Esophagus (tissue), 2 donors: Measurements from ENCODE around the gene RPS19. TPM values are rescaled to one million over a fixed set of nuclear protein-coding genes. Genes with fewer than 3 reads are reported as not detected.

Experiments used
- H3K27ac ChIP-seq, 2 donors: one replicate each; pipeline ENCODE4 v1.5.1; 2013; ENCODE audit warnings: low read depth in 2 of 2, mild to moderate bottlenecking in 2 of 2, inconsistent platforms in 1 of 2, low read length in 1 of 2, moderate library complexity in 1 of 2
- H3K27me3 ChIP-seq, 2 donors: one replicate each; pipeline ENCODE4 v1.6.1; 2013; ENCODE audit warnings: low read length in 2 of 2, control low read depth in 1 of 2, mild to moderate bottlenecking in 1 of 2; ENCODE audit not compliant: insufficient read depth in 2 of 2, control insufficient read depth in 1 of 2
- H3K36me3 ChIP-seq, 2 donors: one replicate each; pipeline ENCODE4 v1.6.1; 2013; ENCODE audit warnings: low read length in 1 of 2; ENCODE audit not compliant: control insufficient read depth in 2 of 2, insufficient read depth in 2 of 2
- H3K4me1 ChIP-seq, 2 donors: one replicate each; pipeline ENCODE4 v1.6.1; 2013; ENCODE audit warnings: low read length in 1 of 2; ENCODE audit not compliant: control insufficient read depth in 2 of 2, insufficient read depth in 2 of 2
- H3K4me3 ChIP-seq, 2 donors: one replicate each; pipeline ENCODE4 v1.5.1; 2013; ENCODE audit warnings: low read length in 2 of 2, mild to moderate bottlenecking in 2 of 2, low read depth in 1 of 2, moderate library complexity in 1 of 2
- H3K9me3 ChIP-seq, 2 donors: one replicate each; pipeline ENCODE4 v1.6.1; 2013; ENCODE audit warnings: mild to moderate bottlenecking in 2 of 2, low read depth in 1 of 2, low read length in 1 of 2, moderate library complexity in 1 of 2; ENCODE audit not compliant: control insufficient read depth in 2 of 2, insufficient read depth in 1 of 2
- WGBS, 2 donors: extraction: QIAGEN DNeasy Blood & Tissue Kit; methylation state at CpG; one replicate each; pipeline ENCODE4 v1.1.7; 2013; 5-methylcytosine and 5-hydroxymethylcytosine counted together
- polyA plus RNA-seq, 2 donors: library from polyadenylated mRNA; stranded (reverse); fragments of 200-250 nt; gene quantifications; one replicate each; pipeline ENCODE4 v1.2.3, GENCODE V29; 2013
- donor health status: healthy with polysubstance abuse.
- donor health status: Bipolar disorder and iron deficiency.

Gene RPS19
- polyA plus RNA-seq, 2 donors: 2,678 to 3,536 TPM

GRCh38 chr19:41853344-41853743, 6.7 kb upstream of the RPS19 start:
- Histone ChIP-seq H3K36me3 (no peaks in the 10 kb centered on the region), H3K9me3 (no peaks in the 10 kb centered on the region), H3K4me3 (no peak overlapping the region), H3K27ac (no peak overlapping the region), H3K27me3 (no peaks in the 10 kb centered on the region), H3K4me1 (no peaks in the 10 kb centered on the region)
- 43 to 65% methylated on average over 2 of the region's 2 CpGs for WGBS, 2 donors

GRCh38 chr19:41853768-41854167, 6.3 kb upstream of the RPS19 start:
- H3K9me3 ChIP-seq: no peaks in the 10 kb centered on the region
- 50 to 67% methylated on average over 2 of the region's 2 CpGs for WGBS, 2 donors
- no peak overlapping the region for H3K4me3 ChIP-seq
- no peak overlapping the region for H3K27ac ChIP-seq
- no peaks in the 10 kb centered on the region for H3K4me1 ChIP-seq
- no peaks in the 10 kb centered on the region for H3K36me3 ChIP-seq
- H3K27me3 ChIP-seq: no peaks in the 10 kb centered on the region

GRCh38 chr19:41859213-41859617, 840 bp upstream of the RPS19 start:
- Histone ChIP-seq H3K27me3 (no peaks in the 10 kb centered on the region), H3K9me3 (no peaks in the 10 kb centered on the region), H3K27ac (peak overlapping the region; percentile 63 to 89), H3K4me1 (peaks cover 12 to 14% of the 10 kb centered on the region in 2 donors), H3K36me3 (peaks cover 6 to 21% of the 10 kb centered on the region in 2 donors), H3K4me3 (peak overlapping the region in 1 of 2 donors; percentile 86)
- 2 to 4% methylated on average over 8 of the region's 8 CpGs for WGBS, 2 donors

GRCh38 chr19:41860419-41861115, 512 bp downstream of the RPS19 start:
- Histone ChIP-seq H3K9me3 (no peaks in the 10 kb centered on the region), H3K4me1 (peaks cover 12 to 14% of the 10 kb centered on the region in 2 donors), H3K4me3 (peak overlapping the region; percentile 86 to 98), H3K27ac (peak overlapping the region; percentile 89 to 97), H3K36me3 (peaks cover 9 to 29% of the 10 kb centered on the region in 2 donors), H3K27me3 (no peaks in the 10 kb centered on the region)
- WGBS, 2 donors: 1% methylated on average over 45 of the region's 45 CpGs

- H3K27me3 ChIP-seq: no peaks in the 10 kb centered on the region
- H3K27ac ChIP-seq: peak overlapping the region; percentile 89 to 97
- peaks cover 12 to 16% of the 10 kb centered on the region in 2 donors for H3K4me1 ChIP-seq
- no peaks in the 10 kb centered on the region for H3K9me3 ChIP-seq
- 26% methylated on average over 9 of the region's 9 CpGs for WGBS, 2 donors
- peaks cover 9 to 31% of the 10 kb centered on the region in 2 donors for H3K36me3 ChIP-seq
- peak overlapping the region; percentile 86 to 98 for H3K4me3 ChIP-seq
Measured at GRCh38 chr19:41861116-41861768, 1.2 kb downstream of the RPS19 start.

GRCh38 chr19:41861846-41862245, 1.8 kb downstream of the RPS19 start:
- no peaks in the 10 kb centered on the region for H3K9me3 ChIP-seq
- peaks cover 12 to 17% of the 10 kb centered on the region in 2 donors for H3K4me1 ChIP-seq
- peak overlapping the region in 1 of 2 donors; percentile 98 for H3K4me3 ChIP-seq
- no peak overlapping the region for H3K27ac ChIP-seq
- WGBS, 2 donors: 60 to 69% methylated on average over 9 of the region's 9 CpGs
- H3K27me3 ChIP-seq: no peaks in the 10 kb centered on the region
- H3K36me3 ChIP-seq: peaks cover 9 to 33% of the 10 kb centered on the region in 2 donors

- Histone ChIP-seq H3K27me3 (no peaks in the 10 kb centered on the region), H3K4me3 (no peak overlapping the region), H3K27ac (no peak overlapping the region), H3K9me3 (no peaks in the 10 kb centered on the region), H3K4me1 (peaks cover 12 to 17% of the 10 kb centered on the region in 2 donors), H3K36me3 (peaks cover 9 to 33% of the 10 kb centered on the region in 2 donors)
- WGBS, 2 donors: 48 to 58% methylated on average over 2 of the region's 2 CpGs
Measured at GRCh38 chr19:41862445-41862986, 2.5 kb downstream of the RPS19 start.

- no peak overlapping the region for H3K4me3 ChIP-seq
- peaks cover 12 to 17% of the 10 kb centered on the region in 2 donors for H3K4me1 ChIP-seq
- 78 to 82% methylated on average over 11 of the region's 11 CpGs for WGBS, 2 donors
- H3K9me3 ChIP-seq: no peaks in the 10 kb centered on the region
- H3K27ac ChIP-seq: no peak overlapping the region
- H3K27me3 ChIP-seq: no peaks in the 10 kb centered on the region
- peaks cover 9 to 37% of the 10 kb centered on the region in 2 donors for H3K36me3 ChIP-seq
Measured at GRCh38 chr19:41863209-41863931, 3.3 kb downstream of the RPS19 start.

GRCh38 chr19:41864374-41864773, 4.3 kb downstream of the RPS19 start:
- H3K36me3 ChIP-seq: peaks cover 9 to 46% of the 10 kb centered on the region in 2 donors
- H3K4me1 ChIP-seq: peaks cover 12 to 17% of the 10 kb centered on the region in 2 donors
- H3K9me3 ChIP-seq: no peaks in the 10 kb centered on the region
- no peaks in the 10 kb centered on the region for H3K27me3 ChIP-seq
- H3K4me3 ChIP-seq: no peak overlapping the region
- WGBS, 2 donors: 85 to 87% methylated on average over 5 of the region's 5 CpGs
- H3K27ac ChIP-seq: no peak overlapping the region
